ENCODE measurements around the gene S100A10.

The S100A10 gene

GRCh38 chr1:151988405-151988923 lies 5.2 kb downstream of the S100A10 start:
- no peak for DNase-seq (ENCODE audit: low read depth in 2 of 2, low spot score in 1 of 2)

- DNase-seq (ENCODE audit: low read depth in 2 of 2, low spot score in 1 of 2): no peak
These were observed 7.0 kb downstream of the S100A10 start for GRCh38 chr1:151986501-151987190.

DNA sequence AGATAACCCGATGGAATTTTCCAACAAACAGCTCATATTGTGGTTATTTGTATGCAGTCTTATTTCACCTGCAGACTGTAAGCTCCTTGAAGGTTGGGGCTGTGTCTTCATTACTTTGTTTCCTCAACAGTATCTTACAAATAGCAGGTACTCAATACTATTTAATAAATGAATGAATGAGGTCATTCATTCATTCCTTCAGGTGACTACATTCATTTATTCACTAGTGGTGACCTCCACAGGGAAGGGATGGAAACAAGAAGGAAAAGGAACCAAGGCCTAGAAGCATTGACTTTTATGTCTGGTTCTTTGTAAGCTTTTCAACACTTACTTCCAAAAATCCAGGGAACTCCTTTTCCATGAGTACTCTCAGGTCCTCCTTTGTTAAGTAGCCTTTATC lies 7.9 kb downstream of the S100A10 start:
- DNase-seq (ENCODE audit: low read depth in 2 of 2, low spot score in 1 of 2): no peak

DNA sequence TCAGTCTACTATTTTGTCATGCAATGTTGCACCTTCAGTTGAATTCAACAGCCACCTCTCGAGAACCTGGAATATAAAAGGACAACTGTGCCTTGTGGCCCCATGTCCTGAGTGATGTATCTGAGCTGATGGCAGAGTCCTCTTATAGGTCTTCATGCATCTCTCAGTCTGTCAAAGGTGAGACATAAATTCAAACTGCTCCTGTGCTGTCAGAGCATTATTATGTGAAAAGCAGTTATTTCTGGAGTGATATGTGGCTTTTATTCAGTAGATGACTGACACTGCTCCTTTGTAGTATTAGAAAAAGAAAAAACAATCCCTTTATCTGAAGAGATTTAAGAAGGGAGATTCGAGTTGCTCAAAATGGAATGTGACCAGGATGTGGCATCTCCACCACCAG lies 8.4 kb downstream of the S100A10 start:
- no peak for DNase-seq (ENCODE audit: low read depth in 2 of 2, low spot score in 1 of 2)

DNA sequence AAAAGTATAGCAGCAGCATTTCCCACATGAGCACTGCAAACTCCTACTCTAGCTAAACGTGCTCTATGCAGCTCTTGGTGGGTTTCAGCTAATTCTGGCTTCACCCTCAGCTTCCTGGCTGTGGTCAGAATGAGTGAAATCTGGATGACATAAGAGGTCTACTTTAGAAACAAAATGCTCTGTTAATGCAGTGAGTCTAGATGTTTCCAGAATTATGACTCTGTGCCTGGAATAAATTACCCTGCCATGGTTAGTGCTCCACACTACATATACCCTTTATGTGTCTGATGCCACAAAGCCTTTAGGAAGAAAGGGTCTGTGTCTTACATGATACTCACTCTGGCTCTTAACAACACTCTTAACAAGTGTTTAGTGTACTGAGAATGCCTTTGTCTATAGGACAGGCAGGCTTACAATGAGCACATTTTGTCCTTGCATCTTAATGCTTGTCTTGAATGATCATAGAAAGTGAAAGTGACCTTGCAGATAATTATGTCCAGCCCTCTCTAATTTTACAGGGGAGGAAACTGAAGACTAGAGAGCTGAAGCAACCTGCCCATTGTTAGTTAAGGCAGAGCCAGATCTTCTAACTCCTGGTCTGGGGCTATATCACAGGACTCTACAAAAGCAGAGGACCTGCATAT lies 9.2 kb downstream of the S100A10 start:
- no peak for DNase-seq (ENCODE audit: low read depth in 2 of 2, low spot score in 1 of 2)

- DNase-seq (ENCODE audit: low read depth in 2 of 2, low spot score in 1 of 2): no peak
These were observed 11.2 kb downstream of the S100A10 start for GRCh38 chr1:151982300-151983005.

GRCh38 chr1:151981178-151981525 lies 12.5 kb downstream of the S100A10 start:
- no peak for DNase-seq (ENCODE audit: low read depth in 2 of 2, low spot score in 1 of 2)

DNA sequence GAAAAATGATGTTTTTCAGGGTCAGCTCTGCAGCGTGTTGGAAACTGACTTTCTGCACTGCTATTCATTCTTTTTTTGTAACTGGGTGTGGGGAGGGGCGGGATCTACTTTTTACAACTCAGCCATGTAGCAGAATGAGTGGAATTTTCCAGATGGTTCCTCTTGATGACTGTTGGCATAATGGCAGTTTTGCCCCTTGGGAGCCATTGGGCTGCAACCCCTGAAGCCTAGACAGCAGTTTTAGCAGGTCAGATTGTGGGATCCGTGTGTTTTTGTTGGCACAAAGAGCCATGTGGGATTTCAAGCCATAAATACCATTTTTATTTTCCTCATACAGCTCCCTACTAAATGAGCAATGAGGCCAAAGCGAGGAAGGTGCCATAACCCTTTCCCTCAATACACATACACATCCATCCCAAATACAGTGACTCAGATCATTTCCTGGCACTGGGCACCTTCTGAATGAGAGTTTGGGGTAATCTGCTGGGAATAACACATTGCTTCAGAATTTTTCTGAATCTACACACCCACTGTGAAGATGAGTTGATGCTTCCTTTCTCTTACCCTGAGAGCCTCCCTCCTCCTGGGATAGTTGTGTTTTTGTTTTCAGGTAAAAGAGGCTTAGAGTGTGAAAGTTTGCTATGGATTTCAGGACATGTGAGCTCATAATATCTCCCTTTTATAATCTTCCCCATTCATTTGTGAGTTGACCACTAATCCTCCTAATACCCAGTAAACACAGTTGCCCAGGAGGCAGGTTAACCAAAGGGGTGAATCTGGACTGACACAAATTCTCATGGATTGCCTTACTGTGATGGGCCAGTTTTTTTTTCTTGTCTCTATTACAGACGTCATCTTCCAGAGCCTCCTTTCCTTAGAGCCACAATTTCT lies 13.1 kb downstream of the S100A10 start:
- no peak for DNase-seq (ENCODE audit: low read depth in 2 of 2, low spot score in 1 of 2)

DNA sequence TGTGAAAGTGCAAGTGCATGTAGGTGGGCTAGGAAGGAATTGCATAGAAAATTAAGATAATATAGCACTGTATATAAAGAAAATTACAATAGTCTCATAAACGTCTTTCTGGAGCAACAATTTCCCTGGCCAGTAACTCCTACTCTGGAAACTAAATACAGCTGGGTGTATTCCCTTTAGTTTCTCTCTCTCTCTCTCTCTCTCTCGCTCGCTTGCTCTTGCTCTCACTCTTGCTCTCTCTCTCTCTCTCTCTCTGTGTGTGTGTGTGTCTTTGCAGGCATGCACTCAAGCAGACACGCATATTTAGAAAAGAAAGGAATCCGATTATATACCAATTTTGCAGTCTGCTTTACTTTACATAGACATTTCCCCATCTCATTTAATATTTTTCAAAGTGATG lies 14.7 kb downstream of the S100A10 start:
- DNase-seq (ENCODE audit: low read depth in 2 of 2, low spot score in 1 of 2): no peak

DNA sequence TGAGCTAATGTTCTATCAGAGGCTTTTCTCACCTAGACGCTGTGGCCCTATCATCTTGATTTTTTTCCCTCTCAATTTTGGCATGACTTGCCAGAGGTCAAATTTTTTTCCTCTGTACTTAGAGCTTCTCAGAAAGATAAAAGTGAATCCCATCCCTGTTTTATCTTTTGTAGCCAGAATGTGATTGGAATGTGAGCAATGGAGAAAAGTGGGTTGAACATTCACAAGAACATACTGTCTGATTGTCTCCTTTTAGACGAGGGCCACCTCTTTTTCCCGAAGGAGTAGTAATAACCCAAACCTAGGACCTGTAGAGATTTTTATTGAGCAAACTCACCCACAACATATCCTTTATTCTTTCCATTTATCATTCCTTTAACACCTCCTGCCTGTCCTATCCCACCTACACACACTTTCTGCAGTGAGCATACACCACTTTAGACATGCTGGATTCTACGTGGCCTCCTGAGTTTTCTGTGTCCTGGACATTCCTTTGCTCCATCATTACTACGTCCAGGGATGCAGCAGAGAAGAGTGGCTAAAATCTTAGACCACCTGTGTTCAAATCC lies 15.9 kb downstream of the S100A10 start:
- no peak for DNase-seq (ENCODE audit: low read depth in 2 of 2, low spot score in 1 of 2)

DNA sequence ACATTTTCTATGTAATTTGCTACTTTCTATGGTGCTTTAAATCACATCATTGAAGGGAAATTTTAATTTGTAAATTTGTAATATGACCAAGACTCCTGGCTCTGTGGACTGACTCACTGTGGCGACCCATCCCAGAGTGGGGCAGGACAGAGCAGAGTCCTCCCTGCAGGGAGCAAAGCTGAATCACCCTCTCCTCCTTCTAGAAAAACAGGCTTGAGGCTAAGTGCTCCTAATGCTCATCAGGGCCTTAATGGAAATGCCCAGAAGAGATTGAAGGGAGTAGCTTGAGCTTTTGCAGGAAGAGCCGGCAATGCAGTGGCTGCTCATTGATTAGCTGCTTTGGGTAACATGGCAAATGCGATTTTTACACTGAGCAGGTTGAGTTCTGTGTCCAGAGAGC lies 16.8 kb downstream of the S100A10 start:
- DNase-seq (ENCODE audit: low read depth in 2 of 2, low spot score in 1 of 2): no peak

DNA sequence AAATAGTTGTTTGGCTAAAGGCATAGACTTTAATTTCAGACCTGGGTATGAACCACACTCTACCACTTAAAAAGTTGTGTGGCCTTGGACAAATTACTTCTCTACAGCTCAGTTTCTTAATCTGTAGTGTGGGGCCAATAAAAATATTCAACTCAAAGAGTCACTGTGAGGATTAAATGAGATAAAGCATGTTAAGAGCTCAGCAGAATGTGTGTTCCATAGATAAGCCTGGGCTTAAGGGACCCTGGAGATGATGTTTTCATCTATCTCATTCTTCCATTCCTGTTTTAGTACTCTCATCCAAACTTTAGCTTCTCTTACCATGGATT lies 17.7 kb downstream of the S100A10 start:
- no peak for DNase-seq (ENCODE audit: low read depth in 2 of 2, low spot score in 1 of 2)

GRCh38 chr1:151975311-151976014 lies 18.2 kb downstream of the S100A10 start:
- no peak for DNase-seq (ENCODE audit: low read depth in 2 of 2, low spot score in 1 of 2)

- DNase-seq (ENCODE audit: low read depth in 2 of 2, low spot score in 1 of 2): no peak
These were observed 21.0 kb downstream of the S100A10 start for GRCh38 chr1:151972542-151973248.

DNA sequence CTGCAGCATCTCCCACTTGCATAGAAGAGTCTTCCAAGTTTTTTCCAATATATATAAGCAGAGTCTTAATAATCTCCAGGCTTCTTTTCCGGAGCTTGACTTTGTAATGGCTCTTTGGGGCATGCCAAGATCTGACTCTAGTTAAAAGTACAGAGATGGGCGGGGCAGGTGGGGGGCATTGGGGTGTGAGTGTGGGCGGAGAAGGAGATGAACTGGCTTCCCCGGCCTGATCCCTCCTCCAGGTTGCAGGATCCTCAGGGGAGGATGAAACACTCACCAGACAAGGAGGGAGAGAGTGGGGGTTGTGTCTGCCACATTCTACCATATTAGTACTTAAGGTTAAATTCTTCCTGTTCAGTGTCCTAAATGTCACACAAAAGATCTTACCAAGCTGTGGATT lies 23.0 kb downstream of the S100A10 start:
- DNase-seq (ENCODE audit: low read depth in 2 of 2, low spot score in 1 of 2): no peak

GRCh38 chr1:151970128-151970527 lies 23.5 kb downstream of the S100A10 start:
- no peak for DNase-seq (ENCODE audit: low read depth in 2 of 2, low spot score in 1 of 2)

DNA sequence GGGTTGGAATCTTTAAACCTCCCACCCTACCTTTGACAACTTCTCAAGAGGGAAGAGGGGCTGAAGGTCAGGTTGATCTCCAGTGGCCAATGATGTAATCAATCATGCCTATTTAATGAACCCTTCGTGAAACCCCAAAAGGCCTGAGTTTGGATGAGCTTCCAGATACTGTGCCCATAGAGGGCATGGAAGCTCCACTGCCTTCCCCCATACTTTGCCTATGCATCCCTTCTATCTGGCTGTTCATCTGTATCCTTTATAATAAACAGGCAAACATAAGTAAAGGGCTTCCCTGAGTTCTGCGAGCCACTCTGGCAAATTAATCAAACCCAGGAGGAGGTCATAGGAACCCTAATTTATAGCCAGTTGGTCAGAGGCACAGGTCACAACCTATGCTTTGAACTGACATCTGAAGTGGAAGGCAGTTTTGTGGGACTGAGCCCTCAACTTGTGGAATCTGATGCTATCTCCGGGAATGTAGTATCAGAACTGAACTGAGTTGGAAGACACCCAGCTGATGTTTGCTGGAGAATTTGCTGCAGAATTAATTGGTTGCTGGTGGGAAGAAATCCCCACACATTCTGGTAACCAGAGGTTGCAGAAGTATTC lies 24.8 kb downstream of the S100A10 start:
- no peak for DNase-seq (ENCODE audit: low read depth in 2 of 2, low spot score in 1 of 2)

DNA sequence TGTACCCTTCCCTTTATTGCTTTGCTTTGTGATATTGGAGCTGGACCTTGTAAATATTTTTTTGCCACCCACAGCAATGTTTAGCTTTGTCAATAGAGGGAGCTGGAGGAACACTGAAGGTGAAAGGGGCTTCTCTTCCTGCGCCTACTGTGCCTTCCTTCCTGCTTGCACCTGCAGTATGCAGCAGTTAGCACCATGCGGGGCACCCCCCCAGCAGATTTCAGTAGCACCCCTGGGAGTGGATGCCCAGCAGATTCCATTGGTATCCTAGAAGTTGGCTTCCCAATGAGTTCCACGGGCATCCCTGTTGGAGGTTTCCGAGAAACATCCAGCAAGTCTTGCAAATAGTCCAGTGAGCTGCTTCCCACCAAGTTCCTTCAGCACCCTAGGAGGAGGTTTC lies 25.6 kb downstream of the S100A10 start:
- DNase-seq (ENCODE audit: low read depth in 2 of 2, low spot score in 1 of 2): no peak

- no peak for DNase-seq (ENCODE audit: low read depth in 2 of 2, low spot score in 1 of 2)
These were observed 26.6 kb downstream of the S100A10 start for GRCh38 chr1:151967091-151967490.
